ENCODE data around the gene RIPK3. TPM values are rescaled to one million over a fixed set of nuclear protein-coding genes. Genes with fewer than 3 reads are reported as not detected.

The RIPK3 gene
- total RNA-seq, 1 experiment from 2014 or later = 0.35 TPM

GRCh38 chr14:24299255-24300191 lies 40.3 kb downstream of the RIPK3 start, which contains the start of the genes DHRS1 and NOP9:
TSS of gene DHRS1 (minus strand) at chr14:24299780. CDS start at chr14:24299106, 674 bp downstream.
TSS of gene NOP9 (plus strand) at chr14:24299850. CDS start at chr14:24299955, 105 bp downstream.
- H3K18ac ChIP-seq (ENCODE audit: insufficient read length, low read depth, low read length) = peak within 1 kb of the TSS; percentile 68
- H2BK12ac ChIP-seq (ENCODE audit: insufficient read length, low read depth, low read length) = no peak within 1 kb of the TSS
- no CpG with 5 or more reads among the region's 75 CpGs for WGBS (ENCODE audit: extremely low coverage, insufficient read length, low lambda C conversion rate)
- H3K23ac ChIP-seq (ENCODE audit: insufficient read length, low read depth, low read length) = no peak within 1 kb of the TSS
- Mint-ChIP-seq H3K27ac (peak within 1 kb of the TSS; percentile 74 to 97 (median 94); a peak in 5 of 7 replicates), H3K4me1 (peaks cover 21 to 22% of the 10 kb centered on the region in 2 experiments), H3K27me3 (ENCODE audit: low read depth) (no peaks in the 10 kb centered on the region; the same call in 1 of the 2 replicates), H3K9me3 (no peaks in the 10 kb centered on the region; a peak in 1 of 5 replicates), H3K36me3 (ENCODE audit: insufficient read depth in 1 of 3, low read depth in 3 of 3) (peaks cover 22 to 52% (median 49%) of the 10 kb centered on the region in 3 experiments), H3K4me3 (peak within 1 kb of the TSS; percentile 91 to 93)
- no peak within 1 kb of the TSS for H4K91ac ChIP-seq (ENCODE audit: insufficient read length, low read depth, low read length)
- H3K9ac ChIP-seq (ENCODE audit: extremely low read depth, insufficient read length, low read length) = peak within 1 kb of the TSS; percentile 84
- H3K79me2 ChIP-seq (ENCODE audit: insufficient read depth, low read length) = peaks cover 4% of the 10 kb centered on the region; the same call in 1 of the 2 replicates
- peaks cover 11% of the 10 kb centered on the region for H3K23me2 ChIP-seq (ENCODE audit: insufficient read length, low read depth, low read length, poor library complexity, severe bottlenecking)
- H3K4ac ChIP-seq (ENCODE audit: low read depth, low read length) = no peak within 1 kb of the TSS
- H3K4me2 ChIP-seq (ENCODE audit: insufficient read depth, insufficient read length, low read length) = peak within 1 kb of the TSS; percentile 100
- no peak within 1 kb of the TSS for H2BK20ac ChIP-seq (ENCODE audit: low read depth, low read length, poor library complexity, severe bottlenecking)
- H2AFZ ChIP-seq (ENCODE audit: low read length) = no peak within 1 kb of the TSS
- no peak within 1 kb of the TSS for H3T11ph ChIP-seq (ENCODE audit: low read length)
- peaks cover 3% of the 10 kb centered on the region for H3K79me1 ChIP-seq (ENCODE audit: insufficient read depth, low read depth, low read length, poor library complexity, severe bottlenecking)
- no peaks in the 10 kb centered on the region for H3K9me3 ChIP-seq (ENCODE audit: control insufficient read depth, low read depth, low read length)
- H3K27me3 ChIP-seq (ENCODE audit: insufficient read depth, low read length) = no peaks in the 10 kb centered on the region
- no peak within 1 kb of the TSS for H2BK5ac ChIP-seq (ENCODE audit: insufficient read length, low read length)
- no peak within 1 kb of the TSS for H2AK5ac ChIP-seq (ENCODE audit: insufficient read length, low read length)
- no peak for TF ChIP-seq CTCF (conservative IDR thresholded peaks at IDR 0.05)
- H2BK15ac ChIP-seq (ENCODE audit: low read depth, low read length) = no peak within 1 kb of the TSS
- DNase-seq = peak; percentile 90
- H4K5ac ChIP-seq (ENCODE audit: insufficient read length, low read depth, low read length) = no peak within 1 kb of the TSS
- H4K8ac ChIP-seq (replicated peaks; ENCODE audit: insufficient read length, low read depth, low read length) = no peak within 1 kb of the TSS
- no peak within 1 kb of the TSS for H2BK120ac ChIP-seq (ENCODE audit: low read depth, low read length, poor library complexity, severe bottlenecking)
- H4K20me1 ChIP-seq (ENCODE audit: control insufficient read depth, insufficient read depth, insufficient read length) = no peaks in the 10 kb centered on the region
- peaks cover 4% of the 10 kb centered on the region; the same call in 1 of the 2 replicates for H3K4me1 ChIP-seq (ENCODE audit: insufficient read depth, low read length)
- H3K14ac ChIP-seq (ENCODE audit: insufficient read depth, low read length) = peak within 1 kb of the TSS; percentile 82
- H3K27ac ChIP-seq (ENCODE audit: insufficient read length, low read depth, low read length) = no peak within 1 kb of the TSS
- H3K56ac ChIP-seq (ENCODE audit: insufficient read length, low read depth, low read length) = no peak within 1 kb of the TSS
